Lung (tissue), 12 donors: ENCODE data around the gene PLPP3. TPM values are rescaled to one million over a fixed set of nuclear protein-coding genes. Genes with fewer than 3 reads are reported as not detected.

Experiments used
- ATAC-seq: fragments of 200-7000 bp; cut with Tn5 transposase; one replicate; pipeline ENCODE4 v1.9.1; 2020; ENCODE audit warnings: moderate number of reproducible peaks; ENCODE audit not compliant: insufficient read depth, low FRiP score
- DNase-seq, 3 donors: peaks; one replicate each; pipeline ENCODE4 v3.0.0-alpha.2; 2013 to 2017
- H3K27ac ChIP-seq, 2 donors: one replicate each; pipeline ENCODE4 v1.5.1; 2013; ENCODE audit warnings: mild to moderate bottlenecking in 2 of 2, moderate library complexity in 2 of 2, control low read depth in 1 of 2, inconsistent platforms in 1 of 2, low read depth in 1 of 2, low read length in 1 of 2
- H3K27me3 ChIP-seq, 3 donors: one replicate each; pipeline ENCODE4 v1.5.1; 2013; ENCODE audit warnings: low read length in 2 of 3; ENCODE audit not compliant: control insufficient read depth in 3 of 3, insufficient read depth in 3 of 3
- H3K36me3 ChIP-seq, 4 donors: one replicate each; pipeline ENCODE4 v1.5.1; 2013; ENCODE audit warnings: low read length in 4 of 4, mild to moderate bottlenecking in 1 of 4, moderate library complexity in 1 of 4; ENCODE audit not compliant: control insufficient read depth in 4 of 4, insufficient read depth in 4 of 4
- H3K4me1 ChIP-seq, 5 donors: one replicate each; pipeline ENCODE4 v1.5.1; 2013; ENCODE audit warnings: low read length in 5 of 5, mild to moderate bottlenecking in 2 of 5, moderate library complexity in 1 of 5; ENCODE audit not compliant: control insufficient read depth in 5 of 5, insufficient read depth in 5 of 5
- H3K4me3 ChIP-seq: one replicate; pipeline ENCODE4 v1.5.1; 2013; ENCODE audit warnings: mild to moderate bottlenecking, control low read depth, moderate library complexity
- H3K9ac ChIP-seq, 2 donors: one replicate each; pipeline ENCODE4 v1.5.1; 2013; ENCODE audit warnings: low read length in 2 of 2, control low read depth in 1 of 2; ENCODE audit not compliant: insufficient read depth in 1 of 2
- H3K9me3 ChIP-seq, 4 donors: one replicate each; pipeline ENCODE4 v1.5.1; 2013; ENCODE audit warnings: low read length in 3 of 4, mild to moderate bottlenecking in 1 of 4, moderate library complexity in 1 of 4; ENCODE audit not compliant: control insufficient read depth in 4 of 4, insufficient read depth in 3 of 4
- WGBS, 2 donors: extraction: QIAGEN DNeasy Blood & Tissue Kit; methylation state at CpG; one replicate each; pipeline ENCODE4 v1.1.7; 2013; 5-methylcytosine and 5-hydroxymethylcytosine counted together
- polyA plus RNA-seq, 2 donors: library from polyadenylated mRNA; stranded (reverse); fragments of 200-250 nt; gene quantifications; one replicate each; pipeline ENCODE4 v1.2.1, GENCODE V29; 2013
- total RNA-seq, 2 donors: library from RNA; depleted of rRNA in 1 of 2; stranded (reverse); fragments of >200 nt in 1 of 2; gene quantifications; one replicate each; pipeline ENCODE4 v1.2.1, GENCODE V29; 2014 to 2021
- TF ChIP-seq, protein P1 (sequence below): IDR thresholded peaks from 2 replicates; pipeline ENCODE4 v1.5.1; 2012; ENCODE audit warnings: mild to moderate bottlenecking; ENCODE audit errors: control extremely low read depth, extremely low read depth
- donor health status: control.
- donor health status: control.
- donor health status: Bipolar disorder and iron deficiency.
- donor health status: healthy.
- donor health status: DM: yes; HTN: yes; CAD: no.

The PLPP3 gene
- total and polyA plus RNA-seq, 4 donors = 8.6 to 121 (median 112) TPM

DNA sequence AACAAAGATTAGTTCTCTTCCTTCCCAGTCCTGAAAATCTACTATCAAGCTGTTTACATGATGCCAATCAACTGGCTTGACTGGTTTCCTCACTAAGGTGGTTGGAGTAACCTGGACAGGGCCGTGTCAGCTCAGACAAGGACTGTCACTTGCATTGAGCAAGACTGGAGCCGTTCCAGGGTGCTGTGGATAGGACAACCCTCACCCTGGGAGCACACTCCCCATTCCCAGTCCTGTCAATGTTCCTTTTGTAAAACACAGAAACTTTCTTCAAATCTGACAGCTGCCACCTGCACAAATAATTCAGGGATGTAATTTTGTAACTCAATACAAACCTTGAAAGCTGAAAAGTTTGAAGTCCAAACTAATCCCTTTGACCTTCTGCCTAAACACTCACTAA is 31.4 kb downstream of the PLPP3 start:
- Histone ChIP-seq H3K27me3 (no peaks in the 10 kb centered on the region), H3K4me1 (peaks cover 17 to 72% (median 26%) of the 10 kb centered on the region in 5 donors), H3K4me3 (no peak overlapping the region), H3K27ac (peak overlapping the region in 1 of 2 donors; percentile 87), H3K36me3 (no peaks in the 10 kb centered on the region), H3K9ac (no peak overlapping the region), H3K9me3 (no peaks in the 10 kb centered on the region)
- DNase-seq = no peak
- 41 to 51% methylated on average over 2 of the region's 2 CpGs for WGBS, 2 donors
- TF ChIP-seq, protein P1, sequence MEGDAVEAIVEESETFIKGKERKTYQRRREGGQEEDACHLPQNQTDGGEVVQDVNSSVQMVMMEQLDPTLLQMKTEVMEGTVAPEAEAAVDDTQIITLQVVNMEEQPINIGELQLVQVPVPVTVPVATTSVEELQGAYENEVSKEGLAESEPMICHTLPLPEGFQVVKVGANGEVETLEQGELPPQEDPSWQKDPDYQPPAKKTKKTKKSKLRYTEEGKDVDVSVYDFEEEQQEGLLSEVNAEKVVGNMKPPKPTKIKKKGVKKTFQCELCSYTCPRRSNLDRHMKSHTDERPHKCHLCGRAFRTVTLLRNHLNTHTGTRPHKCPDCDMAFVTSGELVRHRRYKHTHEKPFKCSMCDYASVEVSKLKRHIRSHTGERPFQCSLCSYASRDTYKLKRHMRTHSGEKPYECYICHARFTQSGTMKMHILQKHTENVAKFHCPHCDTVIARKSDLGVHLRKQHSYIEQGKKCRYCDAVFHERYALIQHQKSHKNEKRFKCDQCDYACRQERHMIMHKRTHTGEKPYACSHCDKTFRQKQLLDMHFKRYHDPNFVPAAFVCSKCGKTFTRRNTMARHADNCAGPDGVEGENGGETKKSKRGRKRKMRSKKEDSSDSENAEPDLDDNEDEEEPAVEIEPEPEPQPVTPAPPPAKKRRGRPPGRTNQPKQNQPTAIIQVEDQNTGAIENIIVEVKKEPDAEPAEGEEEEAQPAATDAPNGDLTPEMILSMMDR = no peak
- ATAC-seq = no peak

DNA sequence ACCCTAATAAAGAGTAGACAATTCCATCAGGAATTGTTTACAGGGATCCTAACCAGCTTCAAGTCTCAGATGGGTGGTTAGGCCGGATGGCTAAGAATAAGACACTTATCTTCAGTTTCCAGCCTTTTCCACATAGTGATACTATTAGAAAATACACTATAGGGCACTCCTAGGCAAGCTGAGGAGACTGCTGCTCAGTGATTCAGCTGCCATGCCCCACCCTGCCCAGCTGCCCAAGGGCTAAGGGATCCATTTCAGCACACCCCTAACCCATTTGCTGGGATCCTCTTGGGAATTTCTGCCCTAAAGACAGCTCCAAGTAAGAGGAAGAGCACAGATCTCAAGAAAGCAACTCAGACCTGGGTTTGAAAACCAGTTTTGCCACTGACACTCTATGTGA is 31.9 kb downstream of the PLPP3 start:
- H3K4me1 ChIP-seq = peaks cover 17 to 67% (median 28%) of the 10 kb centered on the region in 5 donors
- H3K9ac ChIP-seq = no peak overlapping the region
- TF ChIP-seq, protein P1 = no peak
- no peak overlapping the region for H3K4me3 ChIP-seq
- peak overlapping the region in 1 of 2 donors; percentile 87 for H3K27ac ChIP-seq
- no peaks in the 10 kb centered on the region for H3K27me3 ChIP-seq
- H3K36me3 ChIP-seq = no peaks in the 10 kb centered on the region
- ATAC-seq (no peak), DNase-seq (no peak)
- WGBS, 2 donors = 60 to 84% methylated on average over 1 of the region's 1 CpG
- H3K9me3 ChIP-seq = no peaks in the 10 kb centered on the region

GRCh38 chr1:56545711-56546110 is 33.7 kb downstream of the PLPP3 start:
- Histone ChIP-seq H3K4me1 (peaks cover 12 to 66% (median 29%) of the 10 kb centered on the region in 5 donors), H3K36me3 (peaks cover 0 to 1% (median 0%) of the 10 kb centered on the region in 4 donors), H3K4me3 (no peak overlapping the region), H3K9me3 (no peaks in the 10 kb centered on the region), H3K27ac (peak overlapping the region in 1 of 2 donors; percentile 82), H3K27me3 (no peaks in the 10 kb centered on the region), H3K9ac (no peak overlapping the region)
- 84 to 95% methylated on average over 8 of the region's 8 CpGs for WGBS, 2 donors
- DNase-seq = no peak
- no peak for ATAC-seq
- TF ChIP-seq, protein P1 = no peak
